ENCODE data around the gene HARBI1. TPM values are rescaled to one million over a fixed set of nuclear protein-coding genes. Genes with fewer than 3 reads are reported as not detected.

HARBI1 gene
- total and polyA plus RNA-seq, 2 of the 8 experiments (the other 6 are each of a cell fraction or from before 2014, with no cell fraction given): 3.8 to 5.1 TPM

- H3K9ac ChIP-seq (replicated peaks in 1 of 4; ENCODE audit: extremely low read depth in 1 of 4, low read depth in 3 of 4, low read length in 3 of 4): no peak overlapping the region
- H3K79me2 ChIP-seq (ENCODE audit: control insufficient read depth in 1 of 2, insufficient read depth in 2 of 2, low read length in 2 of 2): peaks cover 11 to 16% of the 10 kb centered on the region in 2 experiments
- no peak overlapping the region for H4K91ac ChIP-seq (replicated peaks; ENCODE audit: insufficient read length, low read length)
- H3K18ac ChIP-seq (ENCODE audit: extremely low read depth, low read length): no peak overlapping the region
- no peak overlapping the region for H2BK5ac ChIP-seq (ENCODE audit: low read depth, low read length)
- H3K27me3 ChIP-seq (replicated peaks in 1 of 4; ENCODE audit: control insufficient read depth in 3 of 4, extremely low read depth in 1 of 4, insufficient read depth in 3 of 4, low read length in 3 of 4): no peaks in the 10 kb centered on the region
- peaks cover 0 to 5% (median 3%) of the 10 kb centered on the region in 4 experiments; a peak in 3 of 7 replicates for H3K4me1 ChIP-seq (replicated peaks in 1 of 4; ENCODE audit: control insufficient read depth in 3 of 4, insufficient read depth in 4 of 4, low read length in 3 of 4)
- H2BK12ac ChIP-seq (ENCODE audit: low read depth, low read length): no peak overlapping the region
- H2BK20ac ChIP-seq (ENCODE audit: low read length): no peak overlapping the region
- no peak overlapping the region for H2AFZ ChIP-seq (ENCODE audit: low read length)
- no peak overlapping the region for H2AK5ac ChIP-seq (ENCODE audit: low read depth, low read length)
- H3K56ac ChIP-seq (replicated peaks; ENCODE audit: insufficient read length, low read depth, low read length): no peak overlapping the region
- H3K4me2 ChIP-seq (ENCODE audit: insufficient read depth in 1 of 2, low read depth in 2 of 2, low read length in 2 of 2): no peak overlapping the region
- H3K4ac ChIP-seq (replicated peaks; ENCODE audit: insufficient read length, low read depth, low read length): no peak overlapping the region
- H2BK15ac ChIP-seq (ENCODE audit: low read length): no peak overlapping the region
- H3K4me3 ChIP-seq (ENCODE audit: extremely low read depth in 1 of 4, insufficient read depth in 2 of 4, low read depth in 3 of 4, low read length in 4 of 4): no peak overlapping the region
- ChIA-PET CTCF (ENCODE audit: partially characterized antibody) (no interaction called here), POLR2A (ENCODE audit: partially characterized antibody) (no interaction called here)
- H3K9me3 ChIP-seq (ENCODE audit: insufficient read depth in 2 of 2, low read depth in 1 of 2, low read length in 1 of 2): no peaks in the 10 kb centered on the region
- H4K8ac ChIP-seq (ENCODE audit: extremely low read depth, insufficient read depth, low read length): no peak overlapping the region
- H3K23ac ChIP-seq (ENCODE audit: insufficient read length): no peak overlapping the region
- peaks cover 2% of the 10 kb centered on the region; the same call in 1 of the 2 replicates for H3K79me1 ChIP-seq (ENCODE audit: low read depth, low read length)
- H3K36me3 ChIP-seq (ENCODE audit: control insufficient read depth in 2 of 4, insufficient read depth in 4 of 4, low read length in 3 of 4): no peaks in the 10 kb centered on the region
- no peak for TF ChIP-seq EZH2 (IDR thresholded peaks at IDR 0.05; ENCODE audit: low read depth, low read length, severe bottlenecking)
- no peak for TF ChIP-seq EP300 (IDR thresholded peaks at IDR 0.05; ENCODE audit: borderline replicate concordance in 1 of 2, low read depth in 2 of 2, low read length in 2 of 2)
- no peak for TF ChIP-seq SP4 (IDR thresholded peaks at IDR 0.05; ENCODE audit: low read length)
- no peak overlapping the region for H2BK120ac ChIP-seq (replicated peaks; ENCODE audit: low read depth, low read length)
- DNase-seq (ENCODE audit: low read depth in 1 of 2, low spot score in 2 of 2) (no peak), FAIRE-seq (no peak)
- 89% methylated on average over 1 of the region's 1 CpG; no CpG with 5 or more reads in 1 of the 2 experiments for WGBS, 2 experiments (ENCODE audit: extremely low coverage in 1 of 2, insufficient coverage in 1 of 2, insufficient read length in 1 of 2, insufficient replicate concordance in 2 of 2, low coverage in 1 of 2, low lambda C conversion rate in 2 of 2, missing lambda C conversion rate in 1 of 2)
- no peak overlapping the region for H4K5ac ChIP-seq (ENCODE audit: insufficient read length, low read depth, low read length)
- peaks cover 3 to 5% of the 10 kb centered on the region in 2 experiments for H4K20me1 ChIP-seq (replicated peaks in 1 of 2; ENCODE audit: control insufficient read depth in 1 of 2, insufficient read depth in 2 of 2, low read length in 2 of 2)
- no peak overlapping the region for H3K14ac ChIP-seq (ENCODE audit: insufficient read length)
- no peaks in the 10 kb centered on the region for H3K23me2 ChIP-seq (ENCODE audit: low read depth, low read length)
- no peak overlapping the region for H3K27ac ChIP-seq (ENCODE audit: low read depth, low read length)
Measured at GRCh38 chr11:46597155-46597554, 19.9 kb downstream of the HARBI1 start.

Data from H1 (cell line).